ENCODE results near the gene BCL6. TPM values are rescaled to one million over a fixed set of nuclear protein-coding genes. Genes with fewer than 3 reads are reported as not detected.
A peak's percentile ranks its signal among the peaks of the same experiment; 100 is the strongest.

Gene BCL6
- total RNA-seq, 1 donor from 2014 or later, result 47.7 TPM

GRCh38 chr3:187759601-187760000 lies 14.3 kb upstream of the BCL6 start:
- Histone ChIP-seq H3K27ac (replicated peaks) (no peak overlapping the region), H3K27me3 (ENCODE audit: low read depth) (no peaks in the 10 kb centered on the region), H3K36me3 (no peaks in the 10 kb centered on the region), H3K9me3 (replicated peaks) (no peaks in the 10 kb centered on the region), H3K4me3 (no peak overlapping the region), H3K4me1 (peaks cover 9% of the 10 kb centered on the region)
- intact Hi-C loops (cut with micrococcal nuclease), result no loop called here
- TF ChIP-seq CTCF (IDR thresholded peaks at IDR 0.05; ENCODE audit: borderline replicate concordance), result no peak
- DNase-seq, result no peak

- DNase-seq, result no peak
- no peaks in the 10 kb centered on the region for H3K27me3 ChIP-seq (ENCODE audit: low read depth)
- no peak overlapping the region for H3K27ac ChIP-seq (replicated peaks)
- TF ChIP-seq CTCF (IDR thresholded peaks at IDR 0.05; ENCODE audit: borderline replicate concordance), result no peak
- no peaks in the 10 kb centered on the region for H3K9me3 ChIP-seq (replicated peaks)
- intact Hi-C loops (cut with micrococcal nuclease), result no loop called here
- no peaks in the 10 kb centered on the region for H3K4me1 ChIP-seq
- no peak overlapping the region for H3K4me3 ChIP-seq
- H3K36me3 ChIP-seq, result no peaks in the 10 kb centered on the region
Observed at GRCh38 chr3:187758318-187758955, 13.2 kb upstream of the BCL6 start.

GRCh38 chr3:187753516-187753915 lies 8.2 kb upstream of the BCL6 start:
- Histone ChIP-seq H3K9me3 (replicated peaks) (no peaks in the 10 kb centered on the region), H3K27me3 (ENCODE audit: low read depth) (no peaks in the 10 kb centered on the region), H3K4me1 (peaks cover 18% of the 10 kb centered on the region), H3K27ac (replicated peaks) (no peak overlapping the region), H3K36me3 (no peaks in the 10 kb centered on the region), H3K4me3 (no peak overlapping the region)
- no peak for TF ChIP-seq CTCF (IDR thresholded peaks at IDR 0.05; ENCODE audit: borderline replicate concordance)
- intact Hi-C loops (cut with micrococcal nuclease), result no loop called here
- no peak for DNase-seq

GRCh38 chr3:187750513-187751123 lies 5.3 kb upstream of the BCL6 start:
- DNase-seq, result no peak
- no peaks in the 10 kb centered on the region for H3K27me3 ChIP-seq (ENCODE audit: low read depth)
- no peak for TF ChIP-seq CTCF (IDR thresholded peaks at IDR 0.05; ENCODE audit: borderline replicate concordance)
- H3K4me1 ChIP-seq, result peaks cover 41% of the 10 kb centered on the region
- H3K4me3 ChIP-seq, result peak overlapping the region; percentile 55
- H3K36me3 ChIP-seq, result no peaks in the 10 kb centered on the region
- intact Hi-C loops (cut with micrococcal nuclease), result no loop called here
- H3K9me3 ChIP-seq (replicated peaks), result no peaks in the 10 kb centered on the region
- peak overlapping the region; percentile 99 for H3K27ac ChIP-seq (replicated peaks)

GRCh38 chr3:187750006-187750512 lies 4.8 kb upstream of the BCL6 start:
- peak overlapping the region; percentile 55 for H3K4me3 ChIP-seq

More at GRCh38 chr3:187750006-187750512, 4.8 kb upstream of the BCL6 start:
- TF ChIP-seq CTCF (IDR thresholded peaks at IDR 0.05; ENCODE audit: borderline replicate concordance), result no peak
- intact Hi-C loops (cut with micrococcal nuclease), result no loop called here
- Histone ChIP-seq H3K27me3 (ENCODE audit: low read depth) (no peaks in the 10 kb centered on the region), H3K9me3 (replicated peaks) (no peaks in the 10 kb centered on the region), H3K27ac (replicated peaks) (peak overlapping the region; percentile 99), H3K36me3 (no peaks in the 10 kb centered on the region), H3K4me1 (peaks cover 42% of the 10 kb centered on the region)
- no peak for DNase-seq
